ENCODE results near the gene LYZL2.
"Not testable (repeated sequence)": the region's sequence is repeated elsewhere in the genome, so short reads cannot be mapped to it uniquely, and the experiment has no call there.

The LYZL2 gene

DNA sequence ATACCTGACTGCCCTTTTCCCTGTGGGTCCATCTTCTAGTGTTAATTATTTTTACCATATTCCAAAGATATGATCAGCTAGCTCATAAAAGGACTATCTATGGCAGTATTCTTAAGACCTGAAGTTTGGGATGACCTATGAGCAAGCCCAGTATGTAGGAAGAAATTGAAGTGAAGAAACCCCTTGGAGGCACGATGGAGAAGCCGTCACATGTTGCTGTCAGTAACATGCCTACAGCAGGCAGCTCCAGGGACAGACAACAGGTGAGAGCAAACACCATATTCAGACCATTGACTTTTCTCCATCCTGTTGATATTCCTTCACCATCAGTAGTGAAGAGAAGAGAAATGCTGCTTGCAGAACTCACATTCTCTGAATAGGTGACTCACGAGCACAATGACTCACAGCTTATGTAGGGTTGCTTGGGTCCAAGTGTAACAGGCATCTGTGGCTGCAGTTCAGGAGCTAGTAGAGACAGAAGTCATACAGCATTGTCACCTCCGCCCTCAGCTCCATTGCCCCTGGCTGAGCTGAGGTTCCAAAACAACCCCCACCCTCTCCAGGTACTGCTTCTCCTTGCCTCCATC, 8.4 kb upstream of the LYZL2 start:
- no peak for DNase-seq

DNA sequence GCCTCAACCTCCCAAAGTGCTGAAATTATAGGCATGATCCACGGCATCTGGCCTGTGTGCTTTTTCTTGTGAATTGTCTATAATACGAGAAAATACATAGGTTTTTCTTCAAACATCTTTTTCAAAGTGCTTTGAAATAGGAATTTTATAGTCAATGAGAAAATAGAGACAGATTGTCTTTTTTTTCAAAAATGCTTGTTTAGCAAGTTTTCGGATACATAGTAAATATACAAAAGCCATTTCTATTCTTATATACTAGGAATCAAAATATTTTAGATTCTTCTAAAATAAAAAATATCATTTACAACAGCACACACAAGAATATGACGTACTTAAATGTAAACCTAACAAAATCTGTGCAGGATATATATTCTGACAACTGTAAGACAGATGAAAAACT, 1.6 kb upstream of the LYZL2 start:
- DNase-seq = no peak

DNA sequence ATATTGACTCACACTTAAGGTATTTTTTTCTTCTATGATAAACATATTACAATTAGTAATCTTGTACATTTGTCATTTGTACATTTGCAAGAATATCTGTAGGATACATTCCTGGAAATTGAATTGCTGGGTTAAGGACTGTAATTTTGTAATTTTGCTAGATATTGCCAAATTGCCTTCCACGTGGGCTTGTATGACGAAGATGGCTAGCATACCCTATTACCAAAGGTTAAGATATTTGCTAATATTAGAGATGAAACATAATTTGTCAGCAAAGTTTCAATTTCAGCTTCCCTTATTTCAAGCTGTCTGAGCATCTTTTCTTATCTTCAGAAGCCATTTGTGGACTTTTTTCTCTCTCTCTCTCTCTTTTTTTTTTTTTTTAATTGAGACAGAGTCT, 1.0 kb upstream of the LYZL2 start:
- no peak for DNase-seq

DNA sequence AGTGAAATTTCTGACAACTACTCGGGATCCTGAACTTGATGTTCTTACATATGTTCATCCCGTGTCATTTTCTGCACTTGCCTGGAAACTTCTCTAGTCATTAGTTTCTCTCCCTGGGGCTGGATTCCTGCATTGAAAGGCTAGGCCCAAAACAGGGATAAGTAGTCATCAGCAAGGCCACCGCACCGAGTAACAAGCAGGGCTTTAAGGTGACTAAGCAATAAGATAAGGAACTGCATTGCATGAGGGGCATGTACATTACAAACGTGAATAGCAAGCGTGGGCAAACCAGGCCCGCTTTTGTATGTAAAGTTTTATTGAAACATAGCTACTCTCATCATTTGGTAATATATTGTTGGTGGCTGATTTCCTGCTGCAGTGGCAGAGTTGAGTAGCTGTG, 977 bp downstream of the LYZL2 start:
- DNase-seq = not testable (repeated sequence)

DNA sequence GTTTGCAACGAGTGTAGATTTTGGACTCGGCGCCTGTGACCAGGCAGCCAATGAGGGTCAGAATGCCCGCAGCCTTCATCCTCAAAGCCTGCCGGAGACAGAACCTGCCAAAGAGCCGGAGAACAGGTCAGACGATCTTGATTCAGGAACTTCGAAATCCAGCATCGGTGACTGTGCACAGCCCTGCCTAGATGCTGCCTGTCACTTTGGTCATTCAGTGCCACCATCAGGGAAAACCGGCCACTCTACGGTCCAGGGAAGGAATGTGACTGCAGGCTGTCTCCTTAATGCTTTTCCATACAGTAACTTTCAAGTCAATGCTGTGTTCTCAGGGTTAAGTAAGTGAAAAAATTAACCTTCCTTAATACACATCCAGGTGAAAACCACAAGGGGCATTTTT, 2.7 kb downstream of the LYZL2 start:
- not testable (repeated sequence) for DNase-seq

DNA sequence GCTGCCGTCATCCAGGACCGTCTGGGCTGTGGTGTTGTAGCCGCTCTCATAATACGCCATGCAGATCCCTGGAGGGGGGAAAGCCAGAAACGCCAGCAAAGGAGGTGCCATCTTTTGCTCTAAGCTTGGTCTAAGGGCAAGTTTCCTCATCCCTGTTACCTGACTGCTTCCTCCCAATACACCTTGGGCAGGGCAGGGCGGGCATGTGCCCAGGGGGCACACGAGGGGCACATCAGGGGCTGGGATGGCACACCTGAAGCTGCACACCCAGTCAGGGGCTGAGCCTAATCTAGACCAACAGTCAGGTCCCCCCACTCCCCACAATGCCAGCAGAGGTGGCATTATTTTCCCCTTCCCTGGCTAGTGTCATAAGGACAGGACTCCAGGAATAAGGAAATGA, 3.4 kb downstream of the LYZL2 start:
- DNase-seq = not testable (repeated sequence)

DNA sequence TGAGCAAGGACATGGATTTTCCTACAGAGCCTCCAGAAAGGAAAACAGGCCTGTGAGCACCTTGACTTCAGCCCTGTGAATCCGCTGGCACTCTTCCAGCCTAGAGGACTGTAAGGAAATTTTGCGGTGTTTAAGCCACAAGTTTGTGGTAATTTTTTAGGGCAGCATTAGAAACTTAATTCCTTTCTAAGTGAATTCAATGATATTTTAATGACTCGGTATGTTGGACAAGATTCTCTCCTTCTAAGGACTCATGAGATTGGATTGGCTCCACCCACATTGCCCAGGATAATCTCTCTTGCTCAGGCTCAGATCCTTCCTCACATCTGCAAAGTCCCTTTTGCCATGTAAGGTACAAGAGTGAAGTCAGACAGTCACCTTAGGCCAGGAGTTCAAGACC, 4.5 kb downstream of the LYZL2 start:
- no peak for DNase-seq

DNA sequence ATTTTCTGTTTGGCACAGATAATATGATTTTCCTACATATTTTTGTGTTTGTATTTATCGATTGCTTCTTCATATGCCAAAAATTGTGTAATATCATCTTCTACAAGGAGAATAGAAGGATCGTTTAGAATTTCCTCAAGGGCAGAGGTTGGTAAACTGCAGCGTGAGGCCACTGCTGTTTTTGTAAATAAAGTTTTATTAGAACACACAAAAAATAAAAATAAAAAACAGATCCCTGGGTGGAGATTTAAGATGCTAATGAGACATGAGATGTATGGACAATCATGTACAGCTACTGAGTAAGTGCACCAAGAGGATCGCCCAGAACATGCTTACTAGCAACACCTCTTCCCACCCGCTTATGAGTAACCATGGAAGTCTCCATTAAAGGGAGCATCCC, 9.6 kb downstream of the LYZL2 start:
- DNase-seq = no peak

DNA sequence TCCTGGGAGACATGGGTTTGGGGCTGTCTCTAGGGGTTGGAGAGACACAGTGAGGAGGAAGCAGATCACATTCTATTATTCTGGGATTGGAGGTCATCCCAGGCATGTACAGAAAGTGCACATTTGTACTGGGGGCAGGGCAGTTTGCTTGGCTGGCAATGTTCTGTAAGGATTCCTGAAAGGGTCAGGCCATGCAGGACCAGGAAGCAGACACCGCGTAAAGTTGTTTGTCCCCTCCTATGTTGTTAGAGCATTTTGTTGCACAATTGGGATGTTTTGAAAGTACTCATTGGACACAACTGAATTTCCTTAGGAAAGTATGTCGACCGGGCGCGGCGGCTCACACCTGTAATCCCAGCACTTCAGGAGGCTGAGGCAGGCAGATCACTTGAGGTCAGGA, 12.5 kb downstream of the LYZL2 start:
- DNase-seq = no peak

DNA sequence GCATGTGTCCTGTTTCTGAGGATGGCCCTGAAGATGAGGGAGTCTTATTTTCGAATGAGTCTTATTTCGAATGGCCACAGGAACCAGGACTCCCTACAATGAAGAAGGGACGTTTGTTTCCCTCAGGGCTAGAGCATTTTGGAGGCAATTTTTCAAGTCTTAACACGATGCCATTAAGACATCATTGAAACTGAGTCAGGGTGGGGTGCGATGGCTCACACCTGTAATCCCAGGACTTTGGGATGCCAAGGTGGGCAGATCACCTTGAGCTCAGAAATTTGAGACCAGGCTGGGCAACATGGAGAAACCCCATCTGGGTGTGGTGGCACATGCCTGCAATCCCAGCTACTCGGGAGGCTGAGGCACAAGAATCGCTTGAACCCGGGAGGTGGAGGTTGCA, 18.5 kb downstream of the LYZL2 start:
- not testable (repeated sequence) for DNase-seq

DNA sequence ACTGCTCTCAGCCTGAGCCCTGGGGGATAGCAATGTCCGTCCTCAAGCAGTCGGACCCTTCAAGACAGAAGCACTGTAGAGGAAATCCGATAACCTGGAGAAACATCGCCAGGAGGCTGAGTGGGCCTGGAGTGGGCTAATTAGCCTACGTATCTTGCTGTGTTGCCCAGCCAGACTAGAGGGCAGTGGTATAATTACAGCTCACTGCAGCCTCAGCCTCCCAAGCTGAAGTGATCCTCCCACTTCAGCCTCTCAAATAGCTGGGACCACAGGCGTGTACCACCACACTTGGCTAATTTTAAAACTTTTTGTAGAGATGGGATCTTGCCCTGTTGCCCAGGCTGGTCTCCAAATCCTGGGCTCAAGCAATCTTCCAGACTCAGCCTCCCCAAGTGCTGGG, 21.7 kb downstream of the LYZL2 start:
- DNase-seq = no peak

DNA sequence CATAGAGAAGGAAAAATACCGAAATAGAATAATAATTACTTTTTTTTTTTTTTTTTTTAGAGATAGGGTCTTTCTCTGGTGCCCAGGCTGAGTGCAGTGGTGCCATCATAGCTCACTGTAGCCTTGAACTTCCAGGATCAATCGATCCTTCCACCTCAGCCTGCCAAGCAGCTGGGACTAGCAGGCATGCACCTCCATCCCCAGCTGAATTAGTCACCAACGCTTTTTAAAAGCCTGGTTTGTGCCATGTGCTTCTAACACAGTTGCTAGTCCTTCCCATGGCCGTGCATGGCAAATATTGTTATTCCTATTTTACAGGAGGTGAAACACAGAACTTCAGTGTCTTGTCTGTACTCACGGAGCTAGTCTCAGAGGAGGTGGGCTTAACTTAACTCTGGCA, 23.2 kb downstream of the LYZL2 start:
- no peak for DNase-seq

DNA sequence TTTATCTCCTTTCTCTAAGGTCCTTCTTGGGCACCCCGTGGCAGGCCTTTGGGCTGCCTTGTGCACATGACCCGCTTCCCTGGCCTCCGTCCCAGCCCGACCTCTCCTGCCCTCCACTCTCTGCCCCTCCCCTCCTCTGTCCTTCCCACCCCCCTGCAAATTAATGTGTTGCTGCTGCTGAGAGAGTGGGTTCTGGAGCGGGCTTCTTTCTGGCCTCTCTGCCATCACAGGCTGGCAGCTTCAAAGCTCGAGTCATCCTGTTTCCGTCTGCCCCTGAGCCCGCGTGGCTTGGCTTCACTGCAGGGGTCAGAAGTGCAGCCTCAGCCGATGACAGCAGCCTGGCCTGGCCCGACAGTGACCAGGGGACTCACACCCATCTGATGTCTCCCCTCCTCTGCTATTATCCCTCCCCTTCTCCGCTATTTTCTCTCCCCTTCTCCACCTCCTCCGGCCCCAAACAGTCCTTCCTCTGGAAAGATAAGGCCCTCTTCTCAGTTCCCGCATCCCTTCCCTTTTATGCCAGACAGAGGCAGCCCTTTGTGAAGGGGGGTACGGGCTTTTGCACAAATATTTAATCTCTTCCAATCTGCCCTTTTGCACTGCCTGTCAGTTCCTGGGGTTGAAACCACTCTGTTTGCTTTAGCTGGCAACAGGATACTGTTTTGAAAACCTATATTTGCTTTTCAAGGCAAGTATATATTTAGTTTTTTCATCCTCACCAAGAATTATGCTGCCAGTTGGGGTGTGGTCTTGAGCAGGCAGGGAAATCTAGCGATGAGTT, 24.0 kb downstream of the LYZL2 start:
- not testable (repeated sequence) for DNase-seq

DNA sequence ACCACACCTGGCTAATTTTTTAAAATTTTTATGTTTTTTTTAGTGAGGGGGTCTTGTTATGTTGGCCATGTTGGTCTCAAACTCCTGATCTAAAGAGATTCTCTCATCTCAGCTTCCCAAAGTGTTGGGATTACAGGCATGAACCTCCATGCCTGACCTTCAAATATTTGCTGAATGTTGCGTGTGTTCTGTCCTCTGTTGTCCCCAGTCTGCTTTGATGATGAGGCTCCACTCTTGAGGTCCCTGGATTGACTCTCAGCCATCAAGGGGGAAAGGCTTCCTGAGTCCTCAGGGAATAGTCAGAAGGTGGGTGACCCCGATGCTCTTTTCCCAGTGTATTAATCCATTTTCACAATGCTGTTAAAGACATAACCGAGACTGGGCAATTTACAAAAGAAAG, 26.0 kb downstream of the LYZL2 start:
- no peak for DNase-seq

DNA sequence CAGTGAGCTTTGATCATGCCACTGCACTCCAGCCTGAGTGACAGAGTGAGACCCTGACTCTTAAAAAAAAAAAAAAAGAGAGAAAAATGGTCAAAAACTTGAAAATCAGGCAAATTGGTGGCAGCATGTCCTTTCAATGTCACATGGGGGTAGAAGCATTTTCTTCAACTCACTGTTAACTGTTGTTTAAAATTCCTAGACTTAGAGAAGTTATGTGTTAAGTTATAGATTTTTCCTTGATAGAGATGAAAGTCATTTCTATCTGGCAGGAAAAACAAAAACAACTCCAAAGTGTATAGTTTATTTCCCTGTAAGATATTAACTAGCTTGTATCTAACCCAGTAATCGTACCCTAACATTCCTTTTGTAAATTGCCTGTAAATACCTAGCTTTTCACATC, 26.8 kb downstream of the LYZL2 start:
- no peak for DNase-seq

DNA sequence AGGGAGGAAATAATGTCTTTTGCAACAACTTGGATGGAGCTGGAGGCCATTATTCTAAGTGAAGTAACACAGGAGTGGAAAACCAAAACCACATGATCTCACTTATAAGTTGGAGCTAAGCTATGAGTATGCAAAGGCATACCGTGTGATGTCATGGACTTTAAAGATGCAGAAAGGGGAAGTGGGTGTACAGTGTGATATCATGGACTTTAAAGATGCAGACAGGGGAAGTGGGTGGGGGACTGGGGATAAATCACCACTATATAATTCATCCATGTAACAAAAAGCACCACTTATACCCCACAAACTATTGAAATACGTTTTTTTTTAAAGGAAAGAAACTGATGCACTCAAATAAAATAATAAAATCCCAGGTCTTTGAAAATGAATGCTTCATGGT, 29.5 kb downstream of the LYZL2 start:
- no peak for DNase-seq

DNA sequence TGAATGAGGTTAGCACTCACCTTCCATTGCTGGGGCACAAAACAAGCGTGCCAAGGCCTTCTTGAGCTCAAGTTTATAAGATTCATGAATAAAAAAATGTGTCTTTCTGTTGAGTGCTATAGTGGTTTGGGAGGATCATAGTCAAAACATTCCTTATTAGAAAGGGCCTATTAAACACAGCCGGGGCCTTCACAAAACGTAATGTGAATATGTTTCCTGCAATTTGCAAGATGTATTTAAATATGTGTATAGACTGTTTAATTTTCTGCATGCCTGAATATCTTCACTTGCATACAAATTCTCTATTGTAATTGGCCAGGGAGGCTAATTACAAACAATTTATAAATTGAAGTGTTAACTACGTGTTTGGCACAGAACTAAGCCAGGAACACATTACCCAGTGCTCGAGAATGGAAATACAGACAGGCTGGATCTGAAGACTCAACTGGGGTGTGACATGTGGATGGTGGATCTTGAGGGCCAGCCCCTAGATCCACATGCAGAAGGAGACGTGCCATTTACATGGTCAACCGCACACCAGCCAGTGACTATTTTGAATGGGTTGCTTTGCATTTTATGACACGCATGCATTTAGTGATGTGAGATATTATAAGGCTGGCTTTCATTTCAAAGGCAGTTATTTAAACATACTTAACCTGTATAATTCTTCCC, 31.3 kb downstream of the LYZL2 start:
- no peak for DNase-seq

DNA sequence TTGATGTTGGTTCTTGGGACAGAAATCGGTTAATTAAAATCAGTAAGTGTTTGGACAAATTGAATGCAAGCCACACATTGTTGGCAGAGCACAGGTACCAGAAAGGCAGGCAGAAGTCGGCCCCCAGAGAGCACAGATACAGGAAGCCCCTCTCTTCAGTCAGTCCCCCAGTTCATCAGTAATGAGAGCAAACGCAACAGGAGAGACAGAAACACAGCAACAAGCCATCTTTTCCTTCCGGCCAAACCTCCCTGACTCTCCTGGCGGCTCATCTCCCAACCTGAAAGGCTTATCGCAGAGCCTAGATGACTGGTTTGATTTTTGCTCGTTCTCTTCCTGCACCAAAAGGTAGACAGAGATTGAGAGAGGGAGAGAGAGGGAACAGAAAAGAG, 32.1 kb downstream of the LYZL2 start:
- DNase-seq = not testable (repeated sequence)

DNA sequence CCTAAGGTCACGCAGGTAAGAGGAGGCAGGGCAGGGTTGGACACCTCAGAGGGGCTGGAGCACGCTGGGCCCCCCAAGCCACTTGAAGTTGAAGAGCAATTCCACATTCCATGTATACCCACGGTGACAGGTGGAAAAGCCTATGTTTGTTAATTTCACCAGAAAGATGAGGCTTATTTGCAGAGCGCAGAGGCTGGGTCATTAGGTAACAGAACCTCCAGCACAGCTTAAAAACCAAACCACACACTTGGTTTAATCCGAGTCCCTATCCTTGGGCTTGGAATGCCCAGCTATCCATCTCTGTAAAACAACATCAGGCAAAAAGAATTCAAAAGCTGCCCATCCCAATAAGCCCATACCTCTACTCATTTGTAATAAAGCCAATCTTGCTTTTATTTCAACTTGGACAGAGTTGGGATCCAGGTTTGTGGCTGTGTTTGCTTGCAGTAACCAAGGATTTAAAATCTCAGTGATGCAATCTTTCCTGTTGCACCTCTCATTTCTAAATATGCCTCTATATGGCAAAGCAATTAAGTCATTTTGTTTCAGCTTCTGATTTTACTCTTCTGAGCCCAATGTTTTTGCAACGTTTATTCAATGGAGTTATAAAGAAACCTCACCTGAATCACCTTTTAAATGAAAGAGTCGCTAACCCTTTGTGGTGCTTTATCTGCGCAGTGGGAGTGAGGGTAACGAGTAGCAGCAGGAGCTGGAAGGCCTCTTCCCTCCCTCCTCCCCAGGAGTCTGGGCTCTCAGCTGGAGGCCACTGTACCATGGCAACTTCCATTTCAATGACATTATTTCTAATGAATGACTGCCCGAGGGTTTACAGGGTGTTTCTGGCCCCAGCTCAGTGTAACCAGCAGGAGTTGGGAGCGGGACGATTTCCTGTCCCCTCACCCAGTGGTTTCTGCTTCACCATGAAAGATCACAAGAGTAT, 32.8 kb downstream of the LYZL2 start:
- DNase-seq = not testable (repeated sequence)

DNA sequence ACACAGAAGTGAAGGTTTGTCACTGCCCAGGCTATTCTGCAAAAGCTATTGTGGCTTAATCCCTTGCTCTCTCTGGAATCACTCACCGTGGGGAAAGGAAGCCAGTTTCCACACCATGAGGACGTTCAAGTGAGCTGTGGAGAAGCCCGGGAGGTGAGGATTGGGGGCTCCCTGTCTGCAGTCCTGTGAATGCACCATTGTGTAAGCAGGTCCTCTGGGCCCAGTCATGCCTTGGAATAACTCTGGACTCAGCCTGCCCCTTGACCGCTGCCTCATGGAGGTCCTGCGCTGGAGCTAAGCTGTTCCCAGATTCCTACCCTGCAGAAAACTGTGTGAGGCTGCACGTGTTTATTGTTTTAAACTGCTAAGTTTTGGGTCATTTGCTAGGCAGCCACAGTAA, 33.5 kb downstream of the LYZL2 start:
- DNase-seq = no peak

DNA sequence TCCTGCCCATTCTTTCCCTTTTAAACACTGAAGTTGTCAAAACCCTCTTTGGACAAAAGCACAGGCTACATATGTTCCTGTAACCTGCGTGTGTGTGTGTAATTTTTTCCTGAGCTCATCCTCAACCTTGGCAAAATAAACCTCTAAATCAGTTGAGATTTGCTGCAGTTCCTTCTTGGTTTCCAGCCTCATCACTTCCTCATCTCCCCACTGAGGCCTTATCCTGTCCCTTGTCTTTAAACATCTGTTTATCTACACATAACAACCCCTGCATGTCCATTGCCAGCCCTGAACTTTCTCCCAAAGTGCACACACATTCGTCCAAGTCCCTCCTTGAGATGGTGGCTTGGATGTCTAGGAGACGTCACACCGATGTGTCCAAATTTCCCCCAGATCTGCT, 35.5 kb downstream of the LYZL2 start:
- DNase-seq = no peak

DNA sequence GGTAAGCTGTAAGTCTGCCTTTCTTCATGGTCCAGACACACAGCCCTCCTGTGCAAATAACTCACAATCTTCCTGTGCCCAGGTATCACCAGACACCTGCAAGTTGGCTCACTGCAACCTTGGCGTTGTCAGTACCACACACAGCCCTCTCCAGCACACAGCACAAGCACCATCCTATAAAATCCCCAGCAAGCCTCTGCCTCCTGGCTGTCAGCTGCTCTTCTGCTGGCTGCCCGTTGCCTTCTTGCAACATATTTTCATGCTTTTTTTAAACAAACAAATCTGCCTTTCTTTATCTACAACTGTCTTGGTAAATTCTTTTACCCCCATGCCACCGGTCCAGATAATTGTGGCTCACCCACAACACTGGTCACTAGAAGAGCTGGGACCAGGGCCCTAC, 36.8 kb downstream of the LYZL2 start:
- DNase-seq = not testable (repeated sequence)

DNA sequence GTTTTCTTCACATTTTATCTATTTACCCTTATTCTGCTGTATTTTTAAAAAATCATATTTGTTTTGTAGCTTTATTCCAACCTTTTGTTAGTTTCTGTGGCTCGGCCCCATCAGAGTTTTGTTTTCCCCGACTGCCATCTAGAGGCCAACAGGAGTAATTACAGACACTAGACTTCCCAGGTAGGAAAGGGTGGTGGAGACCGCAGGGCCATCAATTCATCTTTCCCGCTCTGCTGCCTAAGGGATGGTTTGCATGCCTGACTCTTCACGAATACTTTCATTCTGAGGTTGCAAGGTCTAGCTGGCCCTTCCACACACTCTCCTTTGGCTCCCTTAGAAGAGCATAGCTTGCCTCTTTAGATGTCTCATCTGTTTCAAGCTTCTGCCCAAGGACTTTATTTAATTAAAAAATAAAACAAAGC, 38.3 kb downstream of the LYZL2 start:
- no peak for DNase-seq

Measured in NCI-H187 (cell line).